GM21723 (cell line): ENCODE data around the gene PAIP2.

Experiments
- ATAC-seq: cut with Tn5 transposase; IDR thresholded peaks from one replicate; pipeline ENCODE4 v1.9.1; 2021; ENCODE audit warnings: mild to moderate bottlenecking, moderate library complexity; ENCODE audit not compliant: unreplicated experiment

PAIP2 gene

GRCh38 chr5:139390639-139391569, 49.2 kb downstream of the PAIP2 start:
- no peak for ATAC-seq

GRCh38 chr5:139391570-139392323, 50.1 kb downstream of the PAIP2 start:
- ATAC-seq, result peak; percentile 3

- ATAC-seq, result no peak
Observed at GRCh38 chr5:139392324-139392677, 50.6 kb downstream of the PAIP2 start.

- peak; percentile 53 for ATAC-seq
Observed at GRCh38 chr5:139392678-139393496, 51.2 kb downstream of the PAIP2 start.

- ATAC-seq, result no peak
Observed at GRCh38 chr5:139393497-139394122, 52.0 kb downstream of the PAIP2 start.

GRCh38 chr5:139394123-139394653, 52.5 kb downstream of the PAIP2 start:
- no peak for ATAC-seq

- no peak for ATAC-seq
Observed at GRCh38 chr5:139394654-139395566, 53.3 kb downstream of the PAIP2 start, which contains the start of gene PROB1. TSS of gene PROB1 (minus strand) at chr5:139395104. CDS start at chr5:139395081, 23 bp downstream.

GRCh38 chr5:139395844-139396640, 54.4 kb downstream of the PAIP2 start:
- no peak for ATAC-seq

- ATAC-seq, result no peak
Observed at GRCh38 chr5:139396691-139397090, 55.0 kb downstream of the PAIP2 start.

- no peak for ATAC-seq
Observed at GRCh38 chr5:139397921-139398320, 56.3 kb downstream of the PAIP2 start.

GRCh38 chr5:139399501-139400121, 58.0 kb downstream of the PAIP2 start:
- ATAC-seq, result peak; percentile 36

GRCh38 chr5:139401546-139401945, 59.9 kb downstream of the PAIP2 start:
- no peak for ATAC-seq

GRCh38 chr5:139402561-139403158, 61.0 kb downstream of the PAIP2 start:
- no peak for ATAC-seq

- no peak for ATAC-seq
Observed at GRCh38 chr5:139403418-139403786, 61.7 kb downstream of the PAIP2 start.

- ATAC-seq, result peak; percentile 76
Observed at GRCh38 chr5:139403787-139404483, 62.3 kb downstream of the PAIP2 start, which contains the start of gene SPATA24. TSS of gene SPATA24 (minus strand) at chr5:139404089. CDS start at chr5:139404060, 29 bp downstream.

GRCh38 chr5:139404484-139404840, 62.8 kb downstream of the PAIP2 start:
- no peak for ATAC-seq

GRCh38 chr5:139406963-139407362, 65.3 kb downstream of the PAIP2 start:
- no peak for ATAC-seq
